ENCODE measurements around the gene FAM120B.

The FAM120B gene

GRCh38 chr6:170272341-170273065, 34.1 kb upstream of the FAM120B start:
- DNase-seq, result no peak

GRCh38 chr6:170273191-170273590, 33.4 kb upstream of the FAM120B start:
- DNase-seq, result no peak

- no peak for DNase-seq
Measured at GRCh38 chr6:170273681-170274080, 32.9 kb upstream of the FAM120B start.

GRCh38 chr6:170274713-170275560, 31.6 kb upstream of the FAM120B start:
- no peak for DNase-seq

- DNase-seq, result no peak
Measured at GRCh38 chr6:170276369-170277057, 30.0 kb upstream of the FAM120B start.

- no peak for DNase-seq
Measured at GRCh38 chr6:170277893-170278742, 28.4 kb upstream of the FAM120B start.

GRCh38 chr6:170278743-170279094, 27.8 kb upstream of the FAM120B start:
- DNase-seq, result no peak

GRCh38 chr6:170279426-170279825, 27.1 kb upstream of the FAM120B start:
- no peak for DNase-seq

GRCh38 chr6:170279977-170280688, 26.4 kb upstream of the FAM120B start:
- peak; percentile 20 for DNase-seq

- no peak for DNase-seq
Measured at GRCh38 chr6:170280689-170281045, 25.9 kb upstream of the FAM120B start.

GRCh38 chr6:170281331-170282292, 24.9 kb upstream of the FAM120B start:
- DNase-seq, result no peak

- DNase-seq, result no peak
Measured at GRCh38 chr6:170282512-170283158, 23.9 kb upstream of the FAM120B start.

- DNase-seq, result no peak
Measured at GRCh38 chr6:170283212-170284081, 23.1 kb upstream of the FAM120B start.

- no peak for DNase-seq
Measured at GRCh38 chr6:170284126-170284773, 22.3 kb upstream of the FAM120B start.

- DNase-seq, result no peak
Measured at GRCh38 chr6:170284866-170285469, 21.6 kb upstream of the FAM120B start.

GRCh38 chr6:170285482-170285881, 21.1 kb upstream of the FAM120B start:
- no peak for DNase-seq

- DNase-seq, result no peak
Measured at GRCh38 chr6:170286246-170286933, 20.2 kb upstream of the FAM120B start.

GRCh38 chr6:170286934-170287265, 19.7 kb upstream of the FAM120B start:
- DNase-seq, result no peak
